Measurements from ENCODE around the gene ARHGEF28. TPM values are rescaled to one million over a fixed set of nuclear protein-coding genes. Genes with fewer than 3 reads are reported as not detected.

ARHGEF28 gene
- total RNA-seq, 3 donors from 2014 or later (not counting 1 experiment from before 2014, with no cell fraction given): 2.3 to 7.1 (median 5.8) TPM

GRCh38 chr5:73814233-73814846 lies 188.3 kb downstream of the ARHGEF28 start:
- H3K9me3 Mint-ChIP-seq: no peaks in the 10 kb centered on the region
- Histone ChIP-seq H3K27ac (ENCODE audit: low read length) (no peak overlapping the region), H3K4me3 (ENCODE audit: low read length) (no peak overlapping the region), H3K4me1 (ENCODE audit: control insufficient read depth, insufficient read depth, low read length) (no peaks in the 10 kb centered on the region), H3K9me3 (ENCODE audit: control insufficient read depth, insufficient read depth, low read length) (no peaks in the 10 kb centered on the region), H3K27me3 (ENCODE audit: control insufficient read depth, insufficient read depth, low read length) (no peaks in the 10 kb centered on the region), H3K36me3 (ENCODE audit: control insufficient read depth, insufficient read depth, low read length) (no peaks in the 10 kb centered on the region)
- no peak overlapping the region for H3K27ac Mint-ChIP-seq
- no peaks in the 10 kb centered on the region for H3K36me3 Mint-ChIP-seq
- no peak overlapping the region for H3K4me3 Mint-ChIP-seq
- H3K27me3 Mint-ChIP-seq (ENCODE audit: low read depth in 2 of 2): peaks cover 9 to 12% of the 10 kb centered on the region in 2 donors
- ATAC-seq (no peak), DNase-seq (no peak)
- intact Hi-C loops (cut with micrococcal nuclease): no loop called here
- no peaks in the 10 kb centered on the region for H3K4me1 Mint-ChIP-seq
- no peak for TF ChIP-seq CTCF (IDR thresholded peaks at IDR 0.05)
- WGBS (ENCODE audit: insufficient coverage): 91% methylated on average over 7 of the region's 8 CpGs

- Histone ChIP-seq H3K9me3 (ENCODE audit: control insufficient read depth, insufficient read depth, low read length) (no peaks in the 10 kb centered on the region), H3K36me3 (ENCODE audit: control insufficient read depth, insufficient read depth, low read length) (no peaks in the 10 kb centered on the region), H3K4me3 (ENCODE audit: low read length) (no peak overlapping the region), H3K27me3 (ENCODE audit: control insufficient read depth, insufficient read depth, low read length) (no peaks in the 10 kb centered on the region), H3K27ac (ENCODE audit: low read length) (no peak overlapping the region), H3K4me1 (ENCODE audit: control insufficient read depth, insufficient read depth, low read length) (no peaks in the 10 kb centered on the region)
- no peak for ATAC-seq
- TF ChIP-seq CTCF (IDR thresholded peaks at IDR 0.05): no peak
- no peak for DNase-seq
- Mint-ChIP-seq H3K27me3 (ENCODE audit: low read depth in 2 of 2) (peaks cover 9 to 14% of the 10 kb centered on the region in 2 donors), H3K36me3 (no peaks in the 10 kb centered on the region), H3K4me1 (no peaks in the 10 kb centered on the region), H3K4me3 (no peak overlapping the region), H3K9me3 (no peaks in the 10 kb centered on the region), H3K27ac (no peak overlapping the region)
- WGBS (ENCODE audit: insufficient coverage): 93% methylated on average over 4 of the region's 4 CpGs
- intact Hi-C loops (cut with micrococcal nuclease): no loop called here
Measured at GRCh38 chr5:73815631-73816030, 189.6 kb downstream of the ARHGEF28 start.

- H3K9me3 Mint-ChIP-seq: no peaks in the 10 kb centered on the region
- WGBS (ENCODE audit: insufficient coverage): 93% methylated on average over 5 of the region's 5 CpGs
- Histone ChIP-seq H3K36me3 (ENCODE audit: control insufficient read depth, insufficient read depth, low read length) (no peaks in the 10 kb centered on the region), H3K4me3 (ENCODE audit: low read length) (no peak overlapping the region), H3K9me3 (ENCODE audit: control insufficient read depth, insufficient read depth, low read length) (no peaks in the 10 kb centered on the region), H3K4me1 (ENCODE audit: control insufficient read depth, insufficient read depth, low read length) (no peaks in the 10 kb centered on the region), H3K27ac (ENCODE audit: low read length) (no peak overlapping the region), H3K27me3 (ENCODE audit: control insufficient read depth, insufficient read depth, low read length) (no peaks in the 10 kb centered on the region)
- DNase-seq (no peak), ATAC-seq (no peak)
- H3K4me3 Mint-ChIP-seq: no peak overlapping the region
- no peaks in the 10 kb centered on the region for H3K4me1 Mint-ChIP-seq
- no peaks in the 10 kb centered on the region for H3K36me3 Mint-ChIP-seq
- H3K27ac Mint-ChIP-seq: no peak overlapping the region
- no peak for TF ChIP-seq CTCF (IDR thresholded peaks at IDR 0.05)
- H3K27me3 Mint-ChIP-seq (ENCODE audit: low read depth in 2 of 2): peaks cover 9 to 15% of the 10 kb centered on the region in 2 donors
- intact Hi-C loops (cut with micrococcal nuclease): no loop called here
Measured at GRCh38 chr5:73816656-73817420, 190.8 kb downstream of the ARHGEF28 start.
